Measurements from ENCODE around the gene BCL2L13.

BCL2L13 gene

DNA sequence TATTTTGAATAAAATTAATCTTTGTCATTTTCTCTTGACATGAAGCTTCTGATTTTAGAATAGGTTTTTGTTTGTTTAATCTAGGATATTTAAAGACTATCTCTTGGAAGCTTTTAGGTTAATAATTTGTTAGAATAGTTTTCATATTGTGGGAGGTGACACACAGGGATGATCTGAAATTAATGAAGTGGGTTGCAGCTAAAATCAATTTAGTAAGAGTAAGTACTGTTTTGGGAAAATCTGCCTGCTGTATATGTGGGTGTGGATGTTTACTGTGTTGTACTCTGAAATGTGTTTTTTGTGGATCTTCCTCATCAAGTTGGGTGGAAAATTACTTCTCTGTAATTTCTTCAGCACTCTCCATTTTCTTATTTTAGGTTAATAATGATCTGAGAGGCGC lies 68.4 kb downstream of the BCL2L13 start:
- DNase-seq (ENCODE audit: low spot score) = no peak
- in situ Hi-C loops (cut with MboI; ENCODE audit: low sequenced_read_pairs, unreplicated experiment) = no loop called here
- TF ChIP-seq, protein P1, sequence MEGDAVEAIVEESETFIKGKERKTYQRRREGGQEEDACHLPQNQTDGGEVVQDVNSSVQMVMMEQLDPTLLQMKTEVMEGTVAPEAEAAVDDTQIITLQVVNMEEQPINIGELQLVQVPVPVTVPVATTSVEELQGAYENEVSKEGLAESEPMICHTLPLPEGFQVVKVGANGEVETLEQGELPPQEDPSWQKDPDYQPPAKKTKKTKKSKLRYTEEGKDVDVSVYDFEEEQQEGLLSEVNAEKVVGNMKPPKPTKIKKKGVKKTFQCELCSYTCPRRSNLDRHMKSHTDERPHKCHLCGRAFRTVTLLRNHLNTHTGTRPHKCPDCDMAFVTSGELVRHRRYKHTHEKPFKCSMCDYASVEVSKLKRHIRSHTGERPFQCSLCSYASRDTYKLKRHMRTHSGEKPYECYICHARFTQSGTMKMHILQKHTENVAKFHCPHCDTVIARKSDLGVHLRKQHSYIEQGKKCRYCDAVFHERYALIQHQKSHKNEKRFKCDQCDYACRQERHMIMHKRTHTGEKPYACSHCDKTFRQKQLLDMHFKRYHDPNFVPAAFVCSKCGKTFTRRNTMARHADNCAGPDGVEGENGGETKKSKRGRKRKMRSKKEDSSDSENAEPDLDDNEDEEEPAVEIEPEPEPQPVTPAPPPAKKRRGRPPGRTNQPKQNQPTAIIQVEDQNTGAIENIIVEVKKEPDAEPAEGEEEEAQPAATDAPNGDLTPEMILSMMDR (IDR thresholded peaks at IDR 0.05; ENCODE audit: borderline replicate concordance, control extremely low read depth, extremely low read depth, insufficient read depth, missing control alignments) = no peak

DNA sequence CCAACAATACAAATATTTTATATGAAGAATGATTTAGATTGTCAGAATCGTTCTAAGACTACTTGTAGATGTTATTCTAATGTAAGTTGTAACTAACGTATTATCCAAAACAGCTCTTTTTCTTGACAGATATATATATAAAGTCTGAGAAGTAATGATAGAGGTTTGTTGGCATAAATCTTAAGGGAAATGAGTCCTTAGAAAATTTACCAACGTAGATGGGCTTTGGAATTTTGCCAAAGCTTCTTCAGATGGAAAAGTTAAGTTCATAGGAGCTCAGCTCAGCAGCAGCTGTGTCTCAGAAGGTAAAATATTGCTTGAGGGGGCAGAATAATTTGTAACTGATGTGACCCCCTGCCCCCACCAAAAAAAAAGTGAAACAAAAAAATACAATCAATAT lies 69.0 kb downstream of the BCL2L13 start:
- in situ Hi-C loops (cut with MboI; ENCODE audit: low sequenced_read_pairs, unreplicated experiment) = no loop called here
- TF ChIP-seq, protein P1 (IDR thresholded peaks at IDR 0.05; ENCODE audit: borderline replicate concordance, control extremely low read depth, extremely low read depth, insufficient read depth, missing control alignments) = no peak
- DNase-seq (ENCODE audit: low spot score) = no peak

DNA sequence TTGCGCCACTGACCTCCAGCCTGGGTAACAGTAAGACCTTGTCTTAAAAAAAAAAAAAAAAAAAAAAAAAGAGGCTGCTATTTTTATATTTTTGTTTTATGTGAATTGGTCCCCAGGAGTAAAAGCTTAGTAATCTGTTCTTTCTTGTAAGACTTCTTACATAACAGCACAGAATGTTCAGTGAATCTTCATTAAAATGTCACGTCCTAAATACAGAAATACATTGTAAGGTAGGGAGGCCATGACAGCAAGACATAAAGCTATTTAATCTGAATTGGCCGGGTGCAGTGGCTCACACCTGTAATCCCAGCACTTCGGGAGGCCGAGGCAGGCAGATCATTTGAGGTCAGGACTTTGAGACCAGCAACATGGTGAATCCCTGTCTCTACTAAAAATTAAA lies 71.5 kb downstream of the BCL2L13 start:
- no peak for DNase-seq (ENCODE audit: low spot score)
- in situ Hi-C loops (cut with MboI; ENCODE audit: low sequenced_read_pairs, unreplicated experiment) = no loop called here
- TF ChIP-seq, protein P1 (IDR thresholded peaks at IDR 0.05; ENCODE audit: borderline replicate concordance, control extremely low read depth, extremely low read depth, insufficient read depth, missing control alignments) = no peak

DNA sequence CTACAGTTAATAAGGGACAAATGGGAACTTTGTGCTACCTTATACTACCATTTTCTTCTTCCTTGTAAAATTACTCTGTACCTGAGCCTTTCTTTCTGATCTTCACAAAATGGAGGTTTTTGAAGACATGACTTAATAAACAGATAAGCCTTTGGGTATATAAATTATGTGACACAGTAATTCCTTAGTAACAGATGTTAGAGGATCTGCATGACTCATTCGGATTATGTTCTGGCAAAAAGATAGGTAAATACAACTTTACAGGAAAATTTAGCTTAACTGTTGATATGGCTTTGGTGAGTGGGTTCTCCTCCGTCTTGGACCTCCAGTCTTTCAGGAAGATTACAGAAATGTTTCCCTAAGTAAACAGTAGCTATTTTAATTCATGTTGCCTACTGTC lies 73.9 kb downstream of the BCL2L13 start:
- TF ChIP-seq, protein P1 (IDR thresholded peaks at IDR 0.05; ENCODE audit: borderline replicate concordance, control extremely low read depth, extremely low read depth, insufficient read depth, missing control alignments) = no peak
- in situ Hi-C loops (cut with MboI; ENCODE audit: low sequenced_read_pairs, unreplicated experiment) = no loop called here
- no peak for DNase-seq (ENCODE audit: low spot score)

DNA sequence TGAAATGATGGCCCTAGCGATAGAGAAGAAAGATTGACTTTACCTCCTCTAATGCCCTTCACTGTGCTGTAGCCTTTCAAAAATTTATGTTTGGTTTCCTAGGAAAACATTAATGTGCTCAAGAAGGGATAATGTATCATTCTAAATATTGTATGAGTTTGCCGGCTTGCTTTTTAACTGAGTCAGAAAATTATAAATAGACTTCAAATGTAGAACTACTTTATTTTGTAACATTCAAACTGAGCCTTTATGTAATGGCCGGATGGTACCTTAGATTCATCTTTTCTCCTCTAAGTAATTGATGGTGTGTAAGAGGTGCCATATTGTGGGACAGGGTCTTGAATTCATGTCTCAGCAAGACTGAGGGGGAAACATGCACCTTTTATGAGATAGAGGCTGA lies 78.0 kb downstream of the BCL2L13 start:
- DNase-seq (ENCODE audit: low spot score) = no peak
- TF ChIP-seq, protein P1 (IDR thresholded peaks at IDR 0.05; ENCODE audit: borderline replicate concordance, control extremely low read depth, extremely low read depth, insufficient read depth, missing control alignments) = no peak
- in situ Hi-C loops (cut with MboI; ENCODE audit: low sequenced_read_pairs, unreplicated experiment) = no loop called here

DNA sequence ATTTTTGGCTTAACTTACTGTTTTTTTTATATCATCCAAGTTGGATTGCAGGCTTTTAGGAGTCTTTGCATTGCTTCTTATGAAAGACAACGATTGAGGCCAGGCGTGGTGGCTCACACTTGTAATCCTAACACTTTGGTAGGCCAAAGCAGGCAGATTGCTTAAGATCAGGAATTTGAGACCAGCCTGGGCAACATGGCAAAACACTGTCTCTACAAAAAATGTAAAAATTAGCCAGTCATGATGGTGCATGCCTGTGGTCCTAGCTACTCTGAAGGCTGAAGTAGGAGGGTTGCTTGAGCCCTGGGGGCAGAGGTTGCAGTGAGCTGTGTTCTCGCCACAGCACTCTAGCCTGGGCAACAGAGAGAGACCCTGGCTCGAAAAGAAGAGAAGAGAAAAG lies 79.2 kb downstream of the BCL2L13 start:
- in situ Hi-C loops (cut with MboI; ENCODE audit: low sequenced_read_pairs, unreplicated experiment) = no loop called here
- TF ChIP-seq, protein P1 (IDR thresholded peaks at IDR 0.05; ENCODE audit: borderline replicate concordance, control extremely low read depth, extremely low read depth, insufficient read depth, missing control alignments) = no peak
- DNase-seq (ENCODE audit: low spot score) = no peak

DNA sequence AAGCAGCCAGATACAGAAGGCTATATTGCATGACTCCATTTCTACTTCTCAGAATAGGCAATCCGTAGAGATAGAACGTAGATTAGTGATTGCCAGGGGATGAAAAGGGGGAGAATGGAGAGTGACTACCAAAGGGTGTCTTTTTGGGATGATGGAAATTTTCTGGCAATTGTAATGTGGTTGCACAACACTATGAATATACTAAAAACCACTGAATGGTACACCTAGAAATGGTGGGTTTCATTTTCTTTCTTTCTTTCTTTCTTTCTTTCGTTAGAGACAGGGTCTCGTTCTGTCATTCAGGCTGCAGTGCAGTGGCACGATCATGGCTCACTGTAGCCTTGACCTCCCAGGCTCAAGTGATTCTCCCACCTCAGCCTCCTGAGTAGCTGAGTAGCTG lies 81.4 kb downstream of the BCL2L13 start:
- in situ Hi-C loops (cut with MboI; ENCODE audit: low sequenced_read_pairs, unreplicated experiment) = no loop called here
- TF ChIP-seq, protein P1 (IDR thresholded peaks at IDR 0.05; ENCODE audit: borderline replicate concordance, control extremely low read depth, extremely low read depth, insufficient read depth, missing control alignments) = no peak
- no peak for DNase-seq (ENCODE audit: low spot score)
